Kasumi-1 (cell line): ENCODE measurements around the gene STRN3.
"Not testable (repeated sequence)": the region's sequence is repeated elsewhere in the genome, so short reads cannot be mapped to it uniquely, and the experiment has no call there.

Experiments used
- DNase-seq, 2 experiments: peaks; one replicate each; lab custom pipeline; 2025; lab: John Stamatoyannopoulos, UW

Gene STRN3

GRCh38 chr14:31030469-31030868, 4.3 kb upstream of the STRN3 start:
- DNase-seq: no peak

- DNase-seq: no peak
These were observed 3.1 kb upstream of the STRN3 start for GRCh38 chr14:31029016-31029970.

GRCh38 chr14:31027847-31028246, 1.7 kb upstream of the STRN3 start:
- DNase-seq: no peak

GRCh38 chr14:31026450-31027235, 464 bp upstream of the STRN3 start:
- DNase-seq: peak; percentile 93 to 94

GRCh38 chr14:31025367-31026076, 657 bp downstream of the STRN3 start, which contains the start of gene AP4S1:
Gene AP4S1 (plus strand): TSS chr14:31025649. CDS start chr14:31066197, 40,548 bp downstream.
- DNase-seq: peak; percentile 17 to 50

GRCh38 chr14:31024577-31025366, 1.4 kb downstream of the STRN3 start:
- peak in 1 of 2 experiments; percentile 17 for DNase-seq

GRCh38 chr14:31024010-31024480, 2.1 kb downstream of the STRN3 start:
- DNase-seq: peak in 1 of 2 experiments; percentile 35

GRCh38 chr14:31022386-31022785, 3.8 kb downstream of the STRN3 start:
- DNase-seq: no peak

- DNase-seq: no peak
These were observed 4.6 kb downstream of the STRN3 start for GRCh38 chr14:31021576-31021949.

- no peak for DNase-seq
These were observed 5.2 kb downstream of the STRN3 start for GRCh38 chr14:31020834-31021575.

- no peak for DNase-seq
These were observed 8.0 kb downstream of the STRN3 start for GRCh38 chr14:31018057-31018645.

- DNase-seq: no peak
These were observed 12.3 kb downstream of the STRN3 start for GRCh38 chr14:31013841-31014240.

GRCh38 chr14:31010935-31011334, 15.2 kb downstream of the STRN3 start:
- DNase-seq: no peak

- no peak for DNase-seq
These were observed 16.2 kb downstream of the STRN3 start for GRCh38 chr14:31009836-31010574.

- no peak for DNase-seq
These were observed 19.5 kb downstream of the STRN3 start for GRCh38 chr14:31006703-31007102.

GRCh38 chr14:31004007-31004406, 22.2 kb downstream of the STRN3 start:
- not testable (repeated sequence) for DNase-seq

GRCh38 chr14:31003284-31003683, 22.9 kb downstream of the STRN3 start:
- no peak for DNase-seq

- DNase-seq: no peak
These were observed 24.9 kb downstream of the STRN3 start for GRCh38 chr14:31001339-31001658.

- DNase-seq: no peak
These were observed 25.4 kb downstream of the STRN3 start for GRCh38 chr14:31000629-31001338.
